ENCODE results near the gene TFE3. TPM values are rescaled to one million over a fixed set of nuclear protein-coding genes. Genes with fewer than 3 reads are reported as not detected.
A peak's percentile ranks its signal among the peaks of the same experiment; 100 is the strongest.

Gene TFE3
- total RNA-seq, 2 donors from 2014 or later: 33.2 to 34.4 TPM

- DNase-seq: peak; percentile 62
- no peaks in the 10 kb centered on the region for H3K27me3 Mint-ChIP-seq (ENCODE audit: insufficient read depth)
- 0 to 8% methylated on average over 1 to 8 of the region's 10 CpGs for WGBS, 2 experiments (ENCODE audit: insufficient coverage in 1 of 2, insufficient read length in 1 of 2)
- Histone ChIP-seq H3K4me3 (ENCODE audit: low read length) (peak overlapping the region; percentile 88), H3K9ac (ENCODE audit: extremely low read depth, low read length, poor library complexity, severe bottlenecking) (peak overlapping the region; percentile 72), H3K36me3 (ENCODE audit: control insufficient read depth, insufficient read depth, low read length) (peaks cover 22% of the 10 kb centered on the region), H3K27ac (ENCODE audit: low read depth, low read length) (no peak overlapping the region), H3K27me3 (ENCODE audit: control insufficient read depth, insufficient read depth, low read length, poor library complexity, severe bottlenecking) (no peaks in the 10 kb centered on the region), H3K4me1 (ENCODE audit: control insufficient read depth, insufficient read depth, low read length) (peaks cover 3% of the 10 kb centered on the region), H3K9me3 (ENCODE audit: control insufficient read depth, low read length) (no peaks in the 10 kb centered on the region)
- peaks cover 21% of the 10 kb centered on the region for H3K36me3 Mint-ChIP-seq (ENCODE audit: low read depth)
- H3K27ac Mint-ChIP-seq: peak overlapping the region; percentile 96
- no peak for TF ChIP-seq CTCF (conservative IDR thresholded peaks at IDR 0.05)
- H3K4me1 Mint-ChIP-seq: peaks cover 18% of the 10 kb centered on the region
- H3K9me3 Mint-ChIP-seq: peaks cover 71% of the 10 kb centered on the region
- peak overlapping the region; percentile 83 for H3K4me3 Mint-ChIP-seq
Measured at GRCh38 chrX:49041744-49042580, 1.2 kb downstream of the TFE3 start.

GRCh38 chrX:49040376-49040955 is 2.7 kb downstream of the TFE3 start:
- H3K36me3 ChIP-seq (ENCODE audit: control insufficient read depth, insufficient read depth, low read length): peaks cover 25% of the 10 kb centered on the region
- H3K9ac ChIP-seq (ENCODE audit: extremely low read depth, low read length, poor library complexity, severe bottlenecking): no peak overlapping the region
- Mint-ChIP-seq H3K4me1 (peaks cover 18% of the 10 kb centered on the region), H3K4me3 (peak overlapping the region; percentile 83), H3K36me3 (ENCODE audit: low read depth) (peaks cover 22% of the 10 kb centered on the region), H3K9me3 (peaks cover 65% of the 10 kb centered on the region), H3K27ac (peak overlapping the region; percentile 96), H3K27me3 (ENCODE audit: insufficient read depth) (no peaks in the 10 kb centered on the region)
- peaks cover 3% of the 10 kb centered on the region for H3K4me1 ChIP-seq (ENCODE audit: control insufficient read depth, insufficient read depth, low read length)
- peak overlapping the region; percentile 88 for H3K4me3 ChIP-seq (ENCODE audit: low read length)
- WGBS, 2 experiments (ENCODE audit: insufficient coverage in 1 of 2, insufficient read length in 1 of 2): 13 to 40% methylated on average over 1 to 5 of the region's 7 CpGs
- H3K27ac ChIP-seq (ENCODE audit: low read depth, low read length): peak overlapping the region; percentile 68
- H3K27me3 ChIP-seq (ENCODE audit: control insufficient read depth, insufficient read depth, low read length, poor library complexity, severe bottlenecking): no peaks in the 10 kb centered on the region
- no peaks in the 10 kb centered on the region for H3K9me3 ChIP-seq (ENCODE audit: control insufficient read depth, low read length)
- TF ChIP-seq CTCF (conservative IDR thresholded peaks at IDR 0.05): no peak
- no peak for DNase-seq

- H3K27me3 Mint-ChIP-seq (ENCODE audit: insufficient read depth): no peaks in the 10 kb centered on the region
- Histone ChIP-seq H3K27ac (ENCODE audit: low read depth, low read length) (peak overlapping the region; percentile 72), H3K9me3 (ENCODE audit: control insufficient read depth, low read length) (no peaks in the 10 kb centered on the region), H3K36me3 (ENCODE audit: control insufficient read depth, insufficient read depth, low read length) (peaks cover 25% of the 10 kb centered on the region), H3K4me3 (ENCODE audit: low read length) (peak overlapping the region; percentile 88), H3K4me1 (ENCODE audit: control insufficient read depth, insufficient read depth, low read length) (peaks cover 3% of the 10 kb centered on the region), H3K9ac (ENCODE audit: extremely low read depth, low read length, poor library complexity, severe bottlenecking) (peak overlapping the region; percentile 34), H3K27me3 (ENCODE audit: control insufficient read depth, insufficient read depth, low read length, poor library complexity, severe bottlenecking) (no peaks in the 10 kb centered on the region)
- peak; percentile 96 for DNase-seq
- 5% methylated on average over 9 of the region's 9 CpGs; no CpG with 5 or more reads in 1 of the 2 experiments for WGBS, 2 experiments (ENCODE audit: insufficient coverage in 1 of 2, insufficient read length in 1 of 2)
- H3K36me3 Mint-ChIP-seq (ENCODE audit: low read depth): peaks cover 23% of the 10 kb centered on the region
- peak overlapping the region; percentile 83 for H3K4me3 Mint-ChIP-seq
- peaks cover 18% of the 10 kb centered on the region for H3K4me1 Mint-ChIP-seq
- peaks cover 61% of the 10 kb centered on the region for H3K9me3 Mint-ChIP-seq
- H3K27ac Mint-ChIP-seq: peak overlapping the region; percentile 96
- no peak for TF ChIP-seq CTCF (conservative IDR thresholded peaks at IDR 0.05)
Measured at GRCh38 chrX:49039598-49040375, 3.4 kb downstream of the TFE3 start.
